DMS53 treated with DMSO at 0.1 percent for 48 hours (cell line): ENCODE results near the gene DAB2IP.
"Not testable (repeated sequence)": the region's sequence is repeated elsewhere in the genome, so short reads cannot be mapped to it uniquely, and the experiment has no call there.

Experiments
- DNase-seq: peaks from one replicate; lab custom pipeline; 2025; ENCODE audit not compliant: unreplicated experiment; lab: John Stamatoyannopoulos, UW

DAB2IP gene

GRCh38 chr9:121785673-121786542 lies 134.5 kb downstream of the DAB2IP start:
- no peak for DNase-seq

- DNase-seq: no peak
Observed at GRCh38 chr9:121786543-121786948, 135.1 kb downstream of the DAB2IP start.

DNA sequence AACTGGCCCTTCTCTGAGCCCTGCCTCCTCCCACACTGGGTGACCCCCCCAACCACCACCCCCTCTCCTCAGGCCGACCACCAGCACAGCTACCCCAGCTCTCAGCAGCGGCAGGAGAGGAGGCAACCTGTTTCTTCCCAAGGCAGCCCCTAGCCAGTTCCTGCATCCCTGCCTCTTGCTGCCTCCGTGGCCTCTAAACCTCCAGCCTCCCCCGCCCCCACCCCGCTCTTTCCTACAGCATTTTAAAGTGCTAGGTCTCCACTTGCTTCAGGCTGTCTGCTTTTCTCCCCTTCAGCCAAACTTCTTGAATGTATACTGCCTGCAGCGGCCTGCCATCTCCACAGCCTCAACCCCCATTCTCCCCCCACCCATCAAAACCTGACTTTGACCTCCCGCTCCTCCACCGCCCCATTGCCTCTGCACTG lies 135.6 kb downstream of the DAB2IP start:
- DNase-seq: no peak

GRCh38 chr9:121788686-121789366 lies 137.4 kb downstream of the DAB2IP start:
- DNase-seq: no peak

DNA sequence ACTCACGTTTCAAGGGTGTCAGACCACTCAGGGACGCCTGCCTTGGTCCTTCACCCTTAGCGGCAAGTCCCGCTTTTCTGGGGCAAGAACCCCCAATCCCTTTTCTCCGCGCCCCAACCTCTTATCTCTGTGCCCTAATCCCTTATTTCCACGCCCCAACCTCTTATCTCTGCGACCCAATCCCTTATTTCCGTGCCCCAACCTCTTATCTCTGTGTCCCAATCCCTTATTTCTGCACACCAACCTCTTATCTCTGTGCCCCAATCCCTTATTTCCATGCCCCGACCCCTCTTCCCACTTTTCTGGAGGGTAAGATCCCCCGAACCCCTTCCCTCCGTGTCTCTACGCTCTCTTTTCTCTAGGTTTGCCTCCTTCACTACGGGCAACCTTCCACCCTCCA lies 139.4 kb downstream of the DAB2IP start:
- no peak for DNase-seq

DNA sequence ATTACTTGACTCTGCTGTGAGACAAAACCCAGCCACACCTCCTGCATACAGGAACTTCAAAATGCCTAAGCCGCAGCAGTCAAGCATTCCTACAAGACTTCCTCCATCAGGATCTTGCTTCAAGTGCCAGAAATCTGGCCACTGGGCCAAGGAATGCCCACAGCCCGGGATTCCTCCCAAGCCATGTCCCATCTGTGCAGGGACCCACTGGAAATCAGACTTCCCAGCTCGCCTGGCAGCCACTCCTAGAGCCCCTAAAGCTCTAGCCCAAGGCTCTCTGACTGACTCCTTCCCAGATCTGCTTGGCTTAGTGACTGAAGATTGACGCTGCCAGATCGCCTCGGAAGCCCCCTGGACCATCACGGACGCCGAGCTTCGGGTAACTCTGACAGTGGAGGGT lies 141.0 kb downstream of the DAB2IP start:
- not testable (repeated sequence) for DNase-seq

- not testable (repeated sequence) for DNase-seq
Observed at GRCh38 chr9:121794334-121794733, 142.9 kb downstream of the DAB2IP start.

DNA sequence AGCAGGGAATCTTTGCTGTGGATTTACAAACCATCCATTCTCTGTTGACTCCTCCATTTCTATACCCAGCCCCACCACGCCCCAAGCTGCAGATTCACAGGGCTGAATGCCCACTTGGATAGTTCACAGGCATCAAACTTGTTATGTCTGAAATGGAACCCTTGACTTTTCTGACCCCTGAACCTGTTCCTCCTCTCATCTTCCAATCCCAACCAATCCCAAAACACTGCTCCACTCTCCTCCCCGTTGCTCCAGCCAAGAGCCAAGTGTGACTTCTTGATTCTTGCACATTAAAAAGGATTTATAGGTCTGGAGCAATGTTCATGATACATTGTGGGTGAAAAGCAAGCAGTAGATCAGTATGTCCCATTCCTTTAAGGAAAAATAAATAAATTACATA lies 145.6 kb downstream of the DAB2IP start:
- DNase-seq: no peak

DNA sequence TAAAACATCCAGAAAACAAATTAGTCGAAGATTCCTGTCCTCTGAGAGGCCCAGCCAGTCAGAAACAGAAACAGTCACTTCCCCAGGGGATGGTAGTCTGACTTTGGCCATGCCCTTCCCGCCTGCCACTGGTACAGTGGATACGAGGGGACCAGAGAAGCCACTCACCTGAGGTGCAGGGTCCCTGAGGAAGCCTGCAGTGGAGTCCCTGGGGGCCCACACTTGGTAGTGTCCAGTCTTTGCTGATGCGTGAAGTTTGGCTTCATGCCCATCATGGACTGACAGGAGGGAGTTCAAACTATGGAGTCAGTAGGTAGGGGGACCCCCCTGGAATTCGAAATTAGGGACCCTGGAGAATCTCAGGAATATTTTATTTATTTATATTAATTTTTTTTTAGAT lies 147.5 kb downstream of the DAB2IP start:
- DNase-seq: no peak

DNA sequence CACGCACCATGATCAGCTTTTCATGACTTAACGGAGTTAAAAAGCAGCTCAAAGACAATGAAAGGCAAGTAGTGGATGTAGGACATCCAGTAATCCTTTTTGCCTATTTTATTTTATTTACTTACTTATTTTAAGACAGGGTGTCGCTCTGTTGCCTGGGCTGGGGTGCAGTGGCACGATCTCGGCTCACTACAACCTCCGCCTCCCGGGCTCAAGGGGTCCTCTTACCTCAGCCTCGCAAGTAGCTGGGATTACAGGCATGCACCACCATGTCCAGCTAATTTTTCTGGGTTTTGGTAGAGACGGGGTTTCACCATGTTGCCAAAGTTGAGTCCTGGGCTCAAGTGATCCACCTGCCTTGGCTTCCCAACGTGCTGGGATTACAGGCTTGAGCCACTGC lies 148.9 kb downstream of the DAB2IP start:
- DNase-seq: no peak

- no peak for DNase-seq
Observed at GRCh38 chr9:121801579-121801978, 150.1 kb downstream of the DAB2IP start.

GRCh38 chr9:121802753-121803152 lies 151.3 kb downstream of the DAB2IP start:
- DNase-seq: no peak

DNA sequence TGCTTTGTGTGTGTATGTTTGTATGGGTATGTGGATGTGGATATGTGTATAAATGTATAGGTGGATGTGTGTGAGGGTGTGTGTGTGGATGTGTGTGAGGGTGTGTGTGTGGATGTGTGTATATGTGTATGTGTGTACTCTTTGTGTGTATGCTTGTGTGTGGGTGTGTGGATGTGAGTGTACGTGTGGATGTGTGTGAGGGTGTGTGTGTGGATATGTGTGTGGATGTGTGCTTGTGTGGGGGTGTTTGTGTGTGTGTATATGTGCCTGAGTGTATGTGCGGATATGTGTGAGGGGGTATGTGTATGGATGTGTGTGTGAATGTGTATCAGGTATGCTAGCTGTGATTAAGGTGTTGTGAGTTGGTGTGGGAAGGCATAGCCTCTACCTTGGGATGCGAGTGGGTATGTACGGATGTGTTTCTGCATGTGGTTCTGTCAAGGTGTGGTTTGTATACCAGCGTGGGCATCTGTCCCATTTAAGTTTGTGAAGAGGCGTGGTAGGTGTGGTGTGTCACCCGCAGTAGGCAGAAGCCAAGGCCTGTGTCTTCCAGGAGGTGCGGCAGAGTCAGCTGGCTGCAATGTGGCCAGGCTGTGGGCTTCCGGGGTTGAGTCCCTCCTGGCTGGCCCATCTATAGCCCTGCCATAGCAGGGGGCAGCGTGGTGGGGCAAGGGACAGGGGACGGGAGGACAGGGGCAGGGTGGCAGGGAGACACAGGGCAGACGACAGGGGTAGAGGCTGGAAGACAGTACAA lies 155.8 kb downstream of the DAB2IP start:
- no peak for DNase-seq

- DNase-seq: no peak
Observed at GRCh38 chr9:121807823-121808278, 156.4 kb downstream of the DAB2IP start.

DNA sequence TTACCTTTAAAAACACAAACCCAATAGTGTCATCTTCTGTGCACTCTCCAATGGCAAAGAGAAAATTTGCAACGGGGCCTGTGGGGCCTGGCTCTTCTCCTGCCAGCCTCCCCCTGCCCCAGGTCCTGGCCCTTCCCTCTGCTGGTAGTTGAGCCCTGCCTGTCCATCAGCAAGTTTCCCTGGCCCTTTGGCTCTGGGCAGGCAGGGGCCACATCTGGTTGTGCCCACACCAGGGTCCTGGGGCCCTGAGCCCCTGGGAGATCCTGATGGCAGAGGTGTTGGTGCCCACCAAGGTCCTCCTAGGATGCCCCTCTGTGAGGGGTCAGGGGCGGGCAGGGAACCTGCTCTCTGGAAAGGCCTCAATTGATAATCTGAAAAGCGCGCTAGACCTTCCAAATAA lies 157.3 kb downstream of the DAB2IP start:
- DNase-seq: no peak

GRCh38 chr9:121809356-121810050 lies 158.1 kb downstream of the DAB2IP start:
- no peak for DNase-seq

DNA sequence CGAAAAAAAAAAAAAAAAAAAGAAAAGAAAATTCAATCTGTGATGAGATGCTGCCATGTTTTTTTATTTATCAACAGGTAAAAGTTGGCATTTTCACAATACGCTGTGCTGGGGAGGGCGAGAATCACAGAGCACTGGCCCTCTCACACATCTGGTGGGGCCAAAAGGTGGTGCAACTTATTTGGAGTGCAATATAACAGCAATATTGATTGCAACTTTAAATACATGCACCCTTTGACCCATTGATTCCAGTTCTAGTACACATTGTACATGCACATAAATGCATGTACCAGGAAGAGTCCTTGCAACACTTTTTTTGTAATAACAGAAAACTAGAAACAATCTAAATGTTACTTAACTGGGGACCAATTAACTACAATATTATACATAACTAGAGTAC lies 159.1 kb downstream of the DAB2IP start:
- no peak for DNase-seq

DNA sequence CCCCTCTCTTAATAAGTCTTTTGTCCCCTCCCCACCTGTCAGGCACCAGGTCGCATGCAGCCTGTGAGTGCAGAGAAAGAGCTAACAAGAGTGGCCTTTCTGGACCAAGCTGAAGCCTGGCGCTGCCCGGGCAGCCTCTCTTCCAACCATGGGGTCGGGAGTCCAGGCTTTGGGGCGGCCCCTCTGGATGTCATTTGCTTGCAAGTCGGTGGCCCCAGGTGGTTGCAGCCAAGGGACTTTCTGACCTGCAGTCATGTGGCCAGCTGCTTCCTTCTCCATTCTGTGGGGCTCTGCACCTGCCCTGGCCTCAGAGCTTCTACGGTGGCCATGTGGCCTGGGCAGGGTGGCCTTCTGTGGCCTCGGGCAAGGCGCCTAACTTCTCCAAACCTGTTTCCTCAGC lies 159.7 kb downstream of the DAB2IP start:
- DNase-seq: no peak

GRCh38 chr9:121811751-121812150 lies 160.3 kb downstream of the DAB2IP start:
- no peak for DNase-seq

DNA sequence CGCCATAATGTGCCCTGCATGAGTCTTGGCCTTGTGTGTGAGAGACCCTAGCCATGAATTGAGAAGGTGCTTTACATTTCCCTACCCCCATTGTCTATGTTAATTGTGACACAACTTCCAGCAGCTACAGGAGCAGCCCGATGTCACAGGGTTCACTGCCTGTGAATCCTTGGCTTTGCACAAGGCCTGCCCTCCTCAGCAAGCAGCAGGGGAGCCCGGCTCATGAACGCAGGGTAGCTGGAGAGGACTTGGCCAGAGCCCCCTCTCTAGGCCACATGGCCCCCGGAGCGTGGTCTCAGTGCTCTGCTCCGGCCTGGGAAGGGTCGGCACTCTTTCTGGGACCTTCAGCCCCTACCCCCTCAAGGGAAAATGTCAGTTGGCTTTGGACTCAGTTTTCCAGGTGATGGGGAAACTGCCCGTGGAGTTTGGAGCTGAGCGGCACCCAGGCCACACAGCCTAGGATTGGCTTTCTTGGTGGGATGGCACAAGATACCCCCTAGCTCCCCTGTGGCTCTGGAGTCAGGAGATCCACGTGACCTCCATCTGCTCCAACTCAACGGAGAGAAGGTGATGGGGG lies 160.8 kb downstream of the DAB2IP start:
- DNase-seq: no peak
